HG02943 (cell line): Measurements from ENCODE around the gene COL1A1.

ENCODE experiments used
- ATAC-seq: cut with Tn5 transposase; IDR thresholded peaks from one replicate; pipeline ENCODE4 v1.9.1; 2021; ENCODE audit warnings: mild to moderate bottlenecking, low read depth, moderate library complexity; ENCODE audit not compliant: unreplicated experiment

Gene COL1A1

GRCh38 chr17:50188531-50188920 lies 12.9 kb downstream of the COL1A1 start:
- no peak for ATAC-seq

GRCh38 chr17:50187751-50188530 lies 13.5 kb downstream of the COL1A1 start:
- no peak for ATAC-seq

GRCh38 chr17:50187394-50187725 lies 14.1 kb downstream of the COL1A1 start:
- no peak for ATAC-seq

- ATAC-seq: no peak
These were observed 14.6 kb downstream of the COL1A1 start for GRCh38 chr17:50186661-50187393.

- no peak for ATAC-seq
These were observed 15.6 kb downstream of the COL1A1 start for GRCh38 chr17:50185631-50186471.

GRCh38 chr17:50184611-50185398 lies 16.6 kb downstream of the COL1A1 start:
- no peak for ATAC-seq

- ATAC-seq: no peak
These were observed 17.4 kb downstream of the COL1A1 start for GRCh38 chr17:50184064-50184463.

GRCh38 chr17:50183421-50183994 lies 17.9 kb downstream of the COL1A1 start:
- no peak for ATAC-seq

- no peak for ATAC-seq
These were observed 18.5 kb downstream of the COL1A1 start for GRCh38 chr17:50182783-50183420.

- ATAC-seq: no peak
These were observed 19.6 kb downstream of the COL1A1 start for GRCh38 chr17:50181591-50182560.

GRCh38 chr17:50181144-50181543 lies 20.3 kb downstream of the COL1A1 start:
- ATAC-seq: no peak

- ATAC-seq: no peak
These were observed 20.8 kb downstream of the COL1A1 start for GRCh38 chr17:50180620-50181019.

GRCh38 chr17:50180111-50180510 lies 21.3 kb downstream of the COL1A1 start:
- ATAC-seq: no peak

GRCh38 chr17:50177983-50178834 lies 23.2 kb downstream of the COL1A1 start:
- no peak for ATAC-seq

- no peak for ATAC-seq
These were observed 24.0 kb downstream of the COL1A1 start for GRCh38 chr17:50177476-50177875.

- ATAC-seq: no peak
These were observed 24.7 kb downstream of the COL1A1 start for GRCh38 chr17:50176559-50177357.
